Activated T-helper 17 cell treated with anti-CD3 and anti-CD28 coated beads, Interleukin-2, amount 50 U/mL, for 72 hours (primary cell): ENCODE results near the gene SUPT7L. TPM values are rescaled to one million over a fixed set of nuclear protein-coding genes. Genes with fewer than 3 reads are reported as not detected.
"Not testable (repeated sequence)": the region's sequence is repeated elsewhere in the genome, so short reads cannot be mapped to it uniquely, and the experiment has no call there.

Experiments
- ATAC-seq: fragments of 150-1000 bp; cut with Tn5 transposase; replicated peaks from 2 replicates; pipeline ENCODE4 v1.10.0; 2021; ENCODE audit warnings: mild to moderate bottlenecking, moderate library complexity
- H3K27ac Mint-ChIP-seq: one replicate; pipeline ENCODE4 v1.8.0; 2022; ENCODE audit warnings: mixed read lengths
- H3K27me3 Mint-ChIP-seq: one replicate; pipeline ENCODE4 v1.8.0; 2022; ENCODE audit warnings: mixed read lengths
- H3K36me3 Mint-ChIP-seq: one replicate; pipeline ENCODE4 v1.8.0; 2022; ENCODE audit warnings: low read depth, mild to moderate bottlenecking, mixed read lengths
- H3K4me1 Mint-ChIP-seq: one replicate; pipeline ENCODE4 v1.8.0; 2022; ENCODE audit warnings: mixed read lengths
- H3K4me3 Mint-ChIP-seq: one replicate; pipeline ENCODE4 v1.8.0; 2022; ENCODE audit warnings: mild to moderate bottlenecking, mixed read lengths
- H3K9me3 Mint-ChIP-seq: one replicate; pipeline ENCODE4 v1.8.0; 2022; ENCODE audit warnings: mixed read lengths
- total RNA-seq, 2 donors: library from RNA; stranded (reverse); gene quantifications; one replicate each; pipeline ENCODE4 v1.2.3, GENCODE V29; 2022

SUPT7L gene
- total RNA-seq, 2 donors from 2014 or later = 27.7 to 32.7 TPM

- Mint-ChIP-seq H3K27ac (peak overlapping the region; percentile 23), H3K4me3 (no peak overlapping the region), H3K9me3 (no peaks in the 10 kb centered on the region), H3K27me3 (no peaks in the 10 kb centered on the region), H3K4me1 (peaks cover 21% of the 10 kb centered on the region), H3K36me3 (peaks cover under 1% of the 10 kb centered on the region)
- peak; percentile 58 for ATAC-seq
These were observed 40.4 kb upstream of the SUPT7L start for GRCh38 chr2:27703638-27704341.

DNA sequence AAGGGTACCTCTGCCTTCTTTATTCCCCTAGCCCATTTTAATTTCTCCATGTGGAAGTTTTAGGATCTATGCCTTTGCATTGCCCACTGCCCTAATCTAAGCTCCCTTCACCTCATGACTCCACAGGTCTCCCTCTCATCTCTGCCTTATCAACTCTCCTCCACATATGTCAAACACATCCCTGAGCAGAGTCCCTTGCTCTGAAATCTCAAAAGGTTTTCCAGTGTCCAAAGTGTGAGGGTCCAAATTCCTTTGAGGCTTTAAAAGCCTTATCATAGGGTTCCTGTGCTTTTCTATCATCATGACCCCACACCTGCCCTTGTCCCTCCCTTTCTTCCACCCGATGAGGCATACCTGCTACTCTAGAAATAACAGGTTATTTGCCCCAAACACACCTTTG, 38.9 kb upstream of the SUPT7L start:
- no peak for ATAC-seq
- Mint-ChIP-seq H3K36me3 (peaks cover 16% of the 10 kb centered on the region), H3K27me3 (no peaks in the 10 kb centered on the region), H3K9me3 (no peaks in the 10 kb centered on the region), H3K4me3 (no peak overlapping the region), H3K4me1 (peaks cover 21% of the 10 kb centered on the region), H3K27ac (no peak overlapping the region)

DNA sequence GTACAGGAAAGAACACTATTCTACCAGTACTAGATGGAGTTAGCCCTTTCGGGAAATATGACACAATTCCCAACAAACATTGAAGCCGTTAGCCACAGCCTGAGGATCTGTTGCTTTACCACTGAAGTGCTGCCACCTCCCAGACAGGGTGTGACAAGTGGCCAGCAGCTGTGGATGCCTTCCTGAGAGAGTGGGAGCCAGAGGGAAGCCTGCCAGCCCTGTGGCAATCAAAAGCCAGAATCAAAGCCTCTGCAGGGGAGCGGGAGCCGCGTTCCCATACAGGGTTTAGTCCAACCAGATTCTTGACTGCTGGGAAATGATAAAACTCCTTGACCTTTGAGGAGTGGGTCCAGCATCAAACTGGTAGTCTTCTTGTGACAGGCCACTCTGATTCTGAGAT, 38.3 kb upstream of the SUPT7L start:
- H3K9me3 Mint-ChIP-seq = no peaks in the 10 kb centered on the region
- H3K27ac Mint-ChIP-seq = no peak overlapping the region
- no peak for ATAC-seq
- no peak overlapping the region for H3K4me3 Mint-ChIP-seq
- peaks cover 18% of the 10 kb centered on the region for H3K36me3 Mint-ChIP-seq
- H3K27me3 Mint-ChIP-seq = no peaks in the 10 kb centered on the region
- peaks cover 21% of the 10 kb centered on the region for H3K4me1 Mint-ChIP-seq

- ATAC-seq = peak; percentile 48
- peaks cover 44% of the 10 kb centered on the region for H3K36me3 Mint-ChIP-seq
- no peaks in the 10 kb centered on the region for H3K4me1 Mint-ChIP-seq
- no peaks in the 10 kb centered on the region for H3K27me3 Mint-ChIP-seq
- no peaks in the 10 kb centered on the region for H3K9me3 Mint-ChIP-seq
- peak overlapping the region; percentile 16 for H3K4me3 Mint-ChIP-seq
- H3K27ac Mint-ChIP-seq = peak overlapping the region; percentile 54
These were observed 34.2 kb upstream of the SUPT7L start for GRCh38 chr2:27697660-27698059.

DNA sequence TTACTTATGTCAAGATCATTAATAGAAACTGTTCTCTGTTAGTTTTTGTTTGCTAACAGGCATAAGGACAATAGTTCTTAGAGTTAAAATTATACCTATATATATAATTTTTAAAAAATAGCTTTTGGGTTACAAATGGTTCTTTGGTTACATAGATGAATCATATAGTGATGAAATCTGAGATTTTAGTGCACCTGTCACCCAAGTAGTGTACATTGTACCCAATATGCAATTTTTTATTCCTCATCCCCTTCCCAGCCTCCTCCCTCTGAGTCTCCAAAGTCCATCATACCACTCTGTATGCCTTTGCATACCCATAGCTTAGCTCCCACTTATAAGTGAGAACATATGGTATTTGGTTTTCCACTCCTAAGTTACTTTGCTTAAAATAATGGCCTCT, 26.6 kb upstream of the SUPT7L start:
- Mint-ChIP-seq H3K27ac (no peak overlapping the region), H3K36me3 (peaks cover 85% of the 10 kb centered on the region), H3K4me3 (no peak overlapping the region), H3K27me3 (no peaks in the 10 kb centered on the region), H3K4me1 (no peaks in the 10 kb centered on the region), H3K9me3 (no peaks in the 10 kb centered on the region)
- ATAC-seq = no peak

DNA sequence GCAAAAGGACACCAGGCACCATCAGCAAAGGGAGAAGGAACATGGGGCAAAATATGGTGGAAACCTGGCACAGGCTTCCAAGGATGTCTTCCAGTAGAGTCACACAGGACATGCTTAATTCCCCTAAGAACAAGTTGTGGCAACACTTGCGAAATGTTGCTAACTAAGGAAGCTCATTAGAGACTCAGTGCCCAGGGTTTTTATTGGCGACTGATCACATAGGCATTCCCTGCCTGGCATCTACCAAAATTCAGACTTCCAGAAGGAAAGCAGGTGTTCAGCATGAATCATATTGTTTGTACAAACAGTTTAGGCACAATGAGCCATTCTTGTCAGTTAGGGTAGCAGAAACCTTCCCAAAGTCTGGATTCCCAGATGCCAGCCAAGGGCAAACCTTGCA, 26.0 kb upstream of the SUPT7L start:
- Mint-ChIP-seq H3K27me3 (no peaks in the 10 kb centered on the region), H3K27ac (no peak overlapping the region), H3K4me1 (no peaks in the 10 kb centered on the region), H3K9me3 (no peaks in the 10 kb centered on the region), H3K36me3 (peaks cover 88% of the 10 kb centered on the region), H3K4me3 (no peak overlapping the region)
- no peak for ATAC-seq

- H3K4me1 Mint-ChIP-seq = peaks cover 11% of the 10 kb centered on the region
These were observed 23.8 kb upstream of the SUPT7L start for GRCh38 chr2:27687232-27687631.

GRCh38 chr2:27685577-27685976, 22.2 kb upstream of the SUPT7L start:
- Mint-ChIP-seq H3K9me3 (no peaks in the 10 kb centered on the region), H3K27ac (no peak overlapping the region), H3K4me3 (no peak overlapping the region), H3K36me3 (peaks cover 90% of the 10 kb centered on the region), H3K4me1 (peaks cover 26% of the 10 kb centered on the region), H3K27me3 (no peaks in the 10 kb centered on the region)
- ATAC-seq = no peak

More at GRCh38 chr2:27687232-27687631, 23.8 kb upstream of the SUPT7L start:
- Mint-ChIP-seq H3K36me3 (peaks cover 92% of the 10 kb centered on the region), H3K27me3 (no peaks in the 10 kb centered on the region), H3K9me3 (no peaks in the 10 kb centered on the region), H3K27ac (no peak overlapping the region), H3K4me3 (no peak overlapping the region)
- ATAC-seq = no peak

- H3K27me3 Mint-ChIP-seq, H3K9me3 Mint-ChIP-seq, ATAC-seq: not testable (repeated sequence)
- Mint-ChIP-seq H3K4me1 (peaks cover 26% of the 10 kb centered on the region), H3K27ac (peak overlapping the region; percentile 31), H3K4me3 (peak overlapping the region; percentile 6), H3K36me3 (peaks cover 93% of the 10 kb centered on the region)
These were observed 21.6 kb upstream of the SUPT7L start for GRCh38 chr2:27685006-27685405.

- ATAC-seq = peak; percentile 47
- Mint-ChIP-seq H3K4me1 (peaks cover 26% of the 10 kb centered on the region), H3K27me3 (no peaks in the 10 kb centered on the region), H3K27ac (peak overlapping the region; percentile 85), H3K4me3 (peak overlapping the region; percentile 53), H3K36me3 (peaks cover 94% of the 10 kb centered on the region), H3K9me3 (no peaks in the 10 kb centered on the region)
These were observed 20.1 kb upstream of the SUPT7L start for GRCh38 chr2:27683390-27684071.

DNA sequence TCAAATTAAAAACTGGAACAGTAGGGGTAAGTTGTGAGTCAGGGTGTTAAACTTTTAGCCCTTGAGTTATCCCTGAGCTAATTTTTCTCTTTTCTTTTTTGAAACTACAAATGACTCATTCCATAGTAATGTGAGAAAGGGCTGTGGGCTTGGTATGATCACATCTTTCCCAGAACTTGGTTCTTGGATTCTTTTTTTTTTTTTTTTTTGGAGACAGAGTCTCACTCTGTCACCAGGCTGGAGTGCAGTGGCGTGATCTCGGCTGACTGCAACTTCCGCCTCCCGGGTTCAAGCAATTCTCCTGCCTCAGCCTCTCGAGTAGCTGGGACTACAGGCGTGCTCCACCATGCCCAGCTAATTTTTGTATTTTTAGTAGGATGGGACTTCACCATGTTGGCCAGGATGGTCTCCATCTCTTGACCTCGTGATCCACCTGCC, 18.9 kb upstream of the SUPT7L start:
- peak; percentile 89 for ATAC-seq
- Mint-ChIP-seq H3K36me3 (peaks cover 94% of the 10 kb centered on the region), H3K27ac (peak overlapping the region; percentile 85), H3K4me3 (peak overlapping the region; percentile 53), H3K4me1 (peaks cover 26% of the 10 kb centered on the region)
- H3K9me3 Mint-ChIP-seq, H3K27me3 Mint-ChIP-seq: not testable (repeated sequence)

GRCh38 chr2:27681841-27682240, 18.4 kb upstream of the SUPT7L start:
- Mint-ChIP-seq H3K27ac (peak overlapping the region; percentile 85), H3K4me3 (peak overlapping the region; percentile 53), H3K9me3 (no peaks in the 10 kb centered on the region), H3K36me3 (peaks cover 94% of the 10 kb centered on the region), H3K27me3 (no peaks in the 10 kb centered on the region), H3K4me1 (peaks cover 26% of the 10 kb centered on the region)
- peak; percentile 89 for ATAC-seq

DNA sequence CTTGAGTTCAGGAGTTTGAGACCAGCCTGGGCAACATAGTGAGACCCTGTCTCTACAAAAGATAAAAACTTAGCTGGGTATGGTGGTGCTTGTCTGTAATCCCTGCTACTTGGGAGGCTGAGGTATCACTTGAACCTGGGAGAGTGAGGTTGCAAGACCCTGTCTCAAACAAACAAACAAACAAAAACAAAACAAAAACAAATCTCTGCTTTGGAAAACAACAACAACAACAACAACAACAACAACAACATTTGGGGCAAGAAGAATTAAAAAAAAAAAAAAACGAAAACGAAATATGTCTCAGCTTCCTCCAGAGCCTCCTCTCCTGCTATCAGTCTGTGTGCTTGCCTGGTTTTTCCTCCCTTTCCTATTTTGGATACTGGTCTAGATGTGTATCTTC, 17.2 kb upstream of the SUPT7L start:
- no peaks in the 10 kb centered on the region for H3K9me3 Mint-ChIP-seq
- H3K27me3 Mint-ChIP-seq = no peaks in the 10 kb centered on the region
- peaks cover 93% of the 10 kb centered on the region for H3K36me3 Mint-ChIP-seq
- peak overlapping the region; percentile 85 for H3K27ac Mint-ChIP-seq
- H3K4me3 Mint-ChIP-seq = no peak overlapping the region
- peaks cover 26% of the 10 kb centered on the region for H3K4me1 Mint-ChIP-seq
- no peak for ATAC-seq

- Mint-ChIP-seq H3K9me3 (no peaks in the 10 kb centered on the region), H3K4me1 (peaks cover 11% of the 10 kb centered on the region), H3K27me3 (no peaks in the 10 kb centered on the region), H3K36me3 (peaks cover 97% of the 10 kb centered on the region), H3K4me3 (no peak overlapping the region), H3K27ac (no peak overlapping the region)
- ATAC-seq = no peak
These were observed 9.5 kb upstream of the SUPT7L start for GRCh38 chr2:27672723-27673486.
